ENCODE results near the gene PGRMC2. TPM values are rescaled to one million over a fixed set of nuclear protein-coding genes. Genes with fewer than 3 reads are reported as not detected.

PGRMC2 gene
- total and polyA plus RNA-seq, 4 donors: 28.9 to 44.3 (median 32.1) TPM

DNA sequence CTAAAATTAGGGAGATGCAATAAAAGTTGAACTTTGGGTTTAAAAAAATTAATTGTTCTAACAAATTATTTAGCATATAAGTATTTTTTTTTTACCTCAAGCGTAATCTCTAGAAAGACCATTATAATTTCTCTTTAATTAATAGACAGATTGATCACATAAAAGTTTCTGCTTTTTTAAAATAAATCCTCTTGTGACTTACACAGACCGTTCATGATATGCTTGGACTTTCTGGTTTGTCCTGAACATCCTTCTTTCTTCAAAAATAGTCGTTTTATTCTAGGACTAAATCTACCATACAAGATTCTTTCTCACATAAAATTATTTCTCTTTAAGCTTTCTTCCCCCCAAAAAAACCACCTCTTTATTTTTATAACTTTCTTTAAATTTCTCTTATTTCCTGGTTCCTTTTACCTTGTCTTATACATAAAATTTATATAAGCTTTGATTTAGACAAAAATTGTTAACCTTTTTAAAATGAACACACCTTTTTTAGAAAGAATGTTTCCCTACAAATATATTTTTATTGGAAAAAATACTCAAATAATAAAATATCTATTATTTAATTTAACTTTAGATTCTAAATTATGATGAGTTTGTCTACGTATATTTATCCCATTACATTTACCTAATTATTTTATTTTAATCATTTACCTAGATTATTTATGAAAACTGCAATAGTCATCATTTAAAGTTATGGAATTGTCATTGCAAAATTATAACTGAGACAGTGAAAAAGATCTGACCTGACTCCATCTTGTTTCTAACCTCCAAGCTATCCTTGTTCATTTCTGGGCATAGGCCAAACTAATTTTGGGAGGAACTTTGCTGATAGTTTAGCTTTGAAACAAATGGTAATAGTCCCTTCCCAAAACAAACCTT is 37.6 kb downstream of the PGRMC2 start:
- Histone ChIP-seq H3K27ac (ENCODE audit: low read depth in 1 of 2, low read length in 2 of 2) (no peak overlapping the region), H3K4me1 (ENCODE audit: control insufficient read depth in 4 of 4, insufficient read depth in 4 of 4, low read length in 3 of 4) (no peaks in the 10 kb centered on the region), H3K27me3 (ENCODE audit: control insufficient read depth in 4 of 4, insufficient read depth in 4 of 4, low read length in 3 of 4) (no peaks in the 10 kb centered on the region), H3K4me3 (ENCODE audit: low read depth in 1 of 3, low read length in 3 of 3) (no peak overlapping the region), H3K9ac (ENCODE audit: low read depth in 1 of 2, low read length in 2 of 2) (no peak overlapping the region), H3K36me3 (ENCODE audit: control insufficient read depth in 4 of 4, insufficient read depth in 3 of 4, low read depth in 1 of 4, low read length in 3 of 4) (no peaks in the 10 kb centered on the region), H3K9me3 (ENCODE audit: control insufficient read depth in 4 of 4, low read length in 3 of 4) (no peaks in the 10 kb centered on the region)
- no peak for DNase-seq (ENCODE audit: low spot score)
- WGBS: 70% methylated on average over 4 of the region's 4 CpGs
- TF ChIP-seq JUND (IDR thresholded peaks at IDR 0.05) (no peak), TAF1 (conservative IDR thresholded peaks at IDR 0.05) (no peak), NR2F2 (IDR thresholded peaks at IDR 0.05) (no peak), SP1 (IDR thresholded peaks at IDR 0.05) (no peak), HNF4G (IDR thresholded peaks at IDR 0.05) (no peak), RXRA (IDR thresholded peaks at IDR 0.05) (no peak), RAD21 (IDR thresholded peaks at IDR 0.05) (no peak), HNF4A (conservative IDR thresholded peaks at IDR 0.05) (no peak), GABPA (IDR thresholded peaks at IDR 0.05 in 1 of 2, conservative IDR thresholded peaks at IDR 0.05 in 1 of 2) (no peak), YY1 (IDR thresholded peaks at IDR 0.05) (no peak), FOXA1 (IDR thresholded peaks at IDR 0.05) (no peak), FOXA2 (IDR thresholded peaks at IDR 0.05) (no peak)
- TF ChIP-seq, protein P1, sequence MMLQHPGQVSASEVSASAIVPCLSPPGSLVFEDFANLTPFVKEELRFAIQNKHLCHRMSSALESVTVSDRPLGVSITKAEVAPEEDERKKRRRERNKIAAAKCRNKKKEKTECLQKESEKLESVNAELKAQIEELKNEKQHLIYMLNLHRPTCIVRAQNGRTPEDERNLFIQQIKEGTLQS (IDR thresholded peaks at IDR 0.05): no peak
- TF ChIP-seq, protein P2, sequence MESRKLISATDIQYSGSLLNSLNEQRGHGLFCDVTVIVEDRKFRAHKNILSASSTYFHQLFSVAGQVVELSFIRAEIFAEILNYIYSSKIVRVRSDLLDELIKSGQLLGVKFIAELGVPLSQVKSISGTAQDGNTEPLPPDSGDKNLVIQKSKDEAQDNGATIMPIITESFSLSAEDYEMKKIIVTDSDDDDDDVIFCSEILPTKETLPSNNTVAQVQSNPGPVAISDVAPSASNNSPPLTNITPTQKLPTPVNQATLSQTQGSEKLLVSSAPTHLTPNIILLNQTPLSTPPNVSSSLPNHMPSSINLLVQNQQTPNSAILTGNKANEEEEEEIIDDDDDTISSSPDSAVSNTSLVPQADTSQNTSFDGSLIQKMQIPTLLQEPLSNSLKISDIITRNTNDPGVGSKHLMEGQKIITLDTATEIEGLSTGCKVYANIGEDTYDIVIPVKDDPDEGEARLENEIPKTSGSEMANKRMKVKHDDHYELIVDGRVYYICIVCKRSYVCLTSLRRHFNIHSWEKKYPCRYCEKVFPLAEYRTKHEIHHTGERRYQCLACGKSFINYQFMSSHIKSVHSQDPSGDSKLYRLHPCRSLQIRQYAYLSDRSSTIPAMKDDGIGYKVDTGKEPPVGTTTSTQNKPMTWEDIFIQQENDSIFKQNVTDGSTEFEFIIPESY (IDR thresholded peaks at IDR 0.05): no peak
- TF ChIP-seq, protein P3, sequence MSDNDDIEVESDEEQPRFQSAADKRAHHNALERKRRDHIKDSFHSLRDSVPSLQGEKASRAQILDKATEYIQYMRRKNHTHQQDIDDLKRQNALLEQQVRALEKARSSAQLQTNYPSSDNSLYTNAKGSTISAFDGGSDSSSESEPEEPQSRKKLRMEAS (IDR thresholded peaks at IDR 0.05): no peak
- TF ChIP-seq, protein P4, sequence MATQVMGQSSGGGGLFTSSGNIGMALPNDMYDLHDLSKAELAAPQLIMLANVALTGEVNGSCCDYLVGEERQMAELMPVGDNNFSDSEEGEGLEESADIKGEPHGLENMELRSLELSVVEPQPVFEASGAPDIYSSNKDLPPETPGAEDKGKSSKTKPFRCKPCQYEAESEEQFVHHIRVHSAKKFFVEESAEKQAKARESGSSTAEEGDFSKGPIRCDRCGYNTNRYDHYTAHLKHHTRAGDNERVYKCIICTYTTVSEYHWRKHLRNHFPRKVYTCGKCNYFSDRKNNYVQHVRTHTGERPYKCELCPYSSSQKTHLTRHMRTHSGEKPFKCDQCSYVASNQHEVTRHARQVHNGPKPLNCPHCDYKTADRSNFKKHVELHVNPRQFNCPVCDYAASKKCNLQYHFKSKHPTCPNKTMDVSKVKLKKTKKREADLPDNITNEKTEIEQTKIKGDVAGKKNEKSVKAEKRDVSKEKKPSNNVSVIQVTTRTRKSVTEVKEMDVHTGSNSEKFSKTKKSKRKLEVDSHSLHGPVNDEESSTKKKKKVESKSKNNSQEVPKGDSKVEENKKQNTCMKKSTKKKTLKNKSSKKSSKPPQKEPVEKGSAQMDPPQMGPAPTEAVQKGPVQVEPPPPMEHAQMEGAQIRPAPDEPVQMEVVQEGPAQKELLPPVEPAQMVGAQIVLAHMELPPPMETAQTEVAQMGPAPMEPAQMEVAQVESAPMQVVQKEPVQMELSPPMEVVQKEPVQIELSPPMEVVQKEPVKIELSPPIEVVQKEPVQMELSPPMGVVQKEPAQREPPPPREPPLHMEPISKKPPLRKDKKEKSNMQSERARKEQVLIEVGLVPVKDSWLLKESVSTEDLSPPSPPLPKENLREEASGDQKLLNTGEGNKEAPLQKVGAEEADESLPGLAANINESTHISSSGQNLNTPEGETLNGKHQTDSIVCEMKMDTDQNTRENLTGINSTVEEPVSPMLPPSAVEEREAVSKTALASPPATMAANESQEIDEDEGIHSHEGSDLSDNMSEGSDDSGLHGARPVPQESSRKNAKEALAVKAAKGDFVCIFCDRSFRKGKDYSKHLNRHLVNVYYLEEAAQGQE (IDR thresholded peaks at IDR 0.05): no peak
- TF ChIP-seq, protein P5, sequence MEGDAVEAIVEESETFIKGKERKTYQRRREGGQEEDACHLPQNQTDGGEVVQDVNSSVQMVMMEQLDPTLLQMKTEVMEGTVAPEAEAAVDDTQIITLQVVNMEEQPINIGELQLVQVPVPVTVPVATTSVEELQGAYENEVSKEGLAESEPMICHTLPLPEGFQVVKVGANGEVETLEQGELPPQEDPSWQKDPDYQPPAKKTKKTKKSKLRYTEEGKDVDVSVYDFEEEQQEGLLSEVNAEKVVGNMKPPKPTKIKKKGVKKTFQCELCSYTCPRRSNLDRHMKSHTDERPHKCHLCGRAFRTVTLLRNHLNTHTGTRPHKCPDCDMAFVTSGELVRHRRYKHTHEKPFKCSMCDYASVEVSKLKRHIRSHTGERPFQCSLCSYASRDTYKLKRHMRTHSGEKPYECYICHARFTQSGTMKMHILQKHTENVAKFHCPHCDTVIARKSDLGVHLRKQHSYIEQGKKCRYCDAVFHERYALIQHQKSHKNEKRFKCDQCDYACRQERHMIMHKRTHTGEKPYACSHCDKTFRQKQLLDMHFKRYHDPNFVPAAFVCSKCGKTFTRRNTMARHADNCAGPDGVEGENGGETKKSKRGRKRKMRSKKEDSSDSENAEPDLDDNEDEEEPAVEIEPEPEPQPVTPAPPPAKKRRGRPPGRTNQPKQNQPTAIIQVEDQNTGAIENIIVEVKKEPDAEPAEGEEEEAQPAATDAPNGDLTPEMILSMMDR (IDR thresholded peaks at IDR 0.05; ENCODE audit: low read depth, low read length, missing input control): no peak
